ENCODE results near the gene CYB5D1. TPM values are rescaled to one million over a fixed set of nuclear protein-coding genes. Genes with fewer than 3 reads are reported as not detected.
A peak's percentile ranks its signal among the peaks of the same experiment; 100 is the strongest.

CYB5D1 gene
- total and polyA plus RNA-seq, 2 donors, result 6.9 to 12.5 TPM

DNA sequence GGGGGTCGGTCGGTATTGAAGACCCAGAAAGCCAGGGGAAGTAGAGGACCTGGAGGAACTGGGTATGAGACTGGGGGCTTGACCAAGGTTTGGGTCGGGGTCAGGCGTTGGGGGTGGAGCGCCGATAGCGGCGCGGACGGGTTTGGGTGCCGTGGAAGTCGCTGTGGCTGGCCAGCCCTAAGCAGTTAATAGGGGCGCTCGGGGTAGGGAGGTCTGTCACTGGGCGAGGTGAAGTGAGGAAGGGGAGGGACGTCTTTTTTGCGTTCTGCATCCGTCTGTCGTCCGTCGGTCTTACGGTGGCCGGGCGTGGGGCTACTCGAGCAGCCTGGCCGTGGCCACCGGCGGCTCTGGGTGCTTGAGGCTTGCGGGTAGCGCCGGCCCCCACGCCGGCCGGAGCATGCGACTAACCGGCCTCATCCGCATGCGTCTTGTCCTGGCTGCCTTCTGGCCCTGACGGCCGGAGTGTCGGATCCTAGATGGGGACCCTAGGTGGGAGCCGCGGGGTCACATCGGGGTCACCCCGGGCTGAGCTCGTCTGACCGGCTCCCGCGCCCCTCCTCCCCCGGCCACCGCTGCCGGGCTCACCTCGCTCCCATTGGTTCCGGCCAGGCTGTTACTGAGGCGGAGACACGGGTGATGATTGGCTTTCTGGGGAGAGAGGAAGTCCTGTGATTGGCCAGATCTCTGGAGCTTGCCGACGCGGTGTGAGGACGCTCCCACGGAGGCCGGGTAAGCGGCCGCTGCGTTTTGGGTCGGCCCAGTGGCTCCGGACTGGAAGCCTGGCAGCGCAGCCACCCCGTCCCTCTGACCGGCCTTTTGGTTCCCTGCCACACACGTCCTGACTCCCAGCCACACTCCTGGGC lies 13.3 kb upstream of the CYB5D1 start:
- Histone ChIP-seq H3K36me3 (ENCODE audit: insufficient read depth) (no peaks in the 10 kb centered on the region), H3K4me3 (ENCODE audit: low read depth, low read length) (peak overlapping the region; percentile 56), H3K27ac (ENCODE audit: low read depth) (peak overlapping the region; percentile 77), H3K4me1 (ENCODE audit: insufficient read depth) (no peaks in the 10 kb centered on the region)
- DNase-seq (ENCODE audit: extremely low spot score), result peak; percentile 91
- under 1% methylated on average over 71 of the region's 71 CpGs for WGBS

DNA sequence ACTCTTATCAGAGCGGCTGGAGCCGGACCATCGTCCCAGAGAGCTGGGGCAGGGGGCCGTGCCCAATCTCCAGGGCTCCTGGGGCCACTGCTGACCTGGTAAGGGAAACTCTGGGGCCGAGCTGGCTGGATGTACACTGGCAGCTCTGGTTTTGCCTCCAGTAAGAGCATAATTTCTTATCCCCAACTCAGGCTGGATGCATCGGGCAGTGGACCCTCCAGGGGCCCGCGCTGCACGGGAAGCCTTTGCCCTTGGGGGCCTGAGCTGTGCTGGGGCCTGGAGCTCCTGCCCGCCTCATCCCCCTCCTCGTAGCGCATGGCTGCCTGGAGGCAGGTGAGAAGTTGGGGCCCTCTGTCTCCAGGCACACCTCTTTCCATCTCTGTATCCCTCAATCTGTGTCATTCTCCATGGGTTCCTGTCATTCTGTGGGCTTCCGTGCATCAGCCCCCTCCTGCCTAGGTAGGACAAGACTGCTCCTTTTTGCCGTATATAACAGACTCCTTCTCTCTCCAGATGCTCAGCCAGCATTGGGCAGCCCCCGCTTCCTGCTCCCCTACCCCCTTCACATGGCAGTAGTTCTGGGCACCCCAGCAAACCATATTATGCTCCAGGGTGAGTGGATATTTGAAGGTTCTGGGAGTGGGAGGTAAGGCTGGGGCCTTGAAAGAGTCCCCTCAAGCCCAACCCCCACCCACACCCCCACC lies 12.3 kb upstream of the CYB5D1 start:
- WGBS, result 76% methylated on average over 15 of the region's 15 CpGs
- Histone ChIP-seq H3K4me1 (ENCODE audit: insufficient read depth) (no peaks in the 10 kb centered on the region), H3K4me3 (ENCODE audit: low read depth, low read length) (peak overlapping the region; percentile 56), H3K36me3 (ENCODE audit: insufficient read depth) (no peaks in the 10 kb centered on the region), H3K27ac (ENCODE audit: low read depth) (peak overlapping the region; percentile 34)
- no peak for DNase-seq (ENCODE audit: extremely low spot score)

DNA sequence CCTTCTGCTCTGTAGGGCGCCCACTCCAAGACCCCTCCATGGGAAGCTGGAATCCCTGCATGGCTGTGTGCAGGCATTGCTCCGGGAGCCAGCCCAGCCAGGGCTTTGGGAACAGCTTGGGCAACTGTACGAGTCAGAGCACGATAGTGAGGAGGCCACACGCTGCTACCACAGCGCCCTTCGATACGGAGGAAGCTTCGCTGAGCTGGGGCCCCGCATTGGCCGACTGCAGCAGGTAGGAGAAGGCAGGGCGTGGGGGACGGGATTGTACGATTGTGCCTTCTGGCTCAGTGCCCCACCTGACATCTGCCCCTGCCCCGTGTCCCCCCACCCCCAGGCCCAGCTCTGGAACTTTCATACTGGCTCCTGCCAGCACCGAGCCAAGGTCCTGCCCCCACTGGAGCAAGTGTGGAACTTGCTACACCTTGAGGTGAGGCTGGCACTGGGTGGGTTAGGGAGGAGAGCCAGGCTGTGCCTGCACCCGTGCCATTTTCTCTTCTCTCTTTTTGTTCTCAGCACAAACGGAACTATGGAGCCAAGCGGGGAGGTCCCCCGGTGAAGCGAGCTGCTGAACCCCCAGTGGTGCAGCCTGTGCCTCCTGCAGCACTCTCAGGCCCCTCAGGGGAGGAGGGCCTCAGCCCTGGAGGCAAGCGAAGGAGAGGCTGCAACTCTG lies 11.6 kb upstream of the CYB5D1 start:
- H3K4me1 ChIP-seq (ENCODE audit: insufficient read depth), result no peaks in the 10 kb centered on the region
- 87% methylated on average over 22 of the region's 22 CpGs for WGBS
- no peak overlapping the region for H3K27ac ChIP-seq (ENCODE audit: low read depth)
- H3K4me3 ChIP-seq (ENCODE audit: low read depth, low read length), result no peak overlapping the region
- no peaks in the 10 kb centered on the region for H3K36me3 ChIP-seq (ENCODE audit: insufficient read depth)
- no peak for DNase-seq (ENCODE audit: extremely low spot score)

DNA sequence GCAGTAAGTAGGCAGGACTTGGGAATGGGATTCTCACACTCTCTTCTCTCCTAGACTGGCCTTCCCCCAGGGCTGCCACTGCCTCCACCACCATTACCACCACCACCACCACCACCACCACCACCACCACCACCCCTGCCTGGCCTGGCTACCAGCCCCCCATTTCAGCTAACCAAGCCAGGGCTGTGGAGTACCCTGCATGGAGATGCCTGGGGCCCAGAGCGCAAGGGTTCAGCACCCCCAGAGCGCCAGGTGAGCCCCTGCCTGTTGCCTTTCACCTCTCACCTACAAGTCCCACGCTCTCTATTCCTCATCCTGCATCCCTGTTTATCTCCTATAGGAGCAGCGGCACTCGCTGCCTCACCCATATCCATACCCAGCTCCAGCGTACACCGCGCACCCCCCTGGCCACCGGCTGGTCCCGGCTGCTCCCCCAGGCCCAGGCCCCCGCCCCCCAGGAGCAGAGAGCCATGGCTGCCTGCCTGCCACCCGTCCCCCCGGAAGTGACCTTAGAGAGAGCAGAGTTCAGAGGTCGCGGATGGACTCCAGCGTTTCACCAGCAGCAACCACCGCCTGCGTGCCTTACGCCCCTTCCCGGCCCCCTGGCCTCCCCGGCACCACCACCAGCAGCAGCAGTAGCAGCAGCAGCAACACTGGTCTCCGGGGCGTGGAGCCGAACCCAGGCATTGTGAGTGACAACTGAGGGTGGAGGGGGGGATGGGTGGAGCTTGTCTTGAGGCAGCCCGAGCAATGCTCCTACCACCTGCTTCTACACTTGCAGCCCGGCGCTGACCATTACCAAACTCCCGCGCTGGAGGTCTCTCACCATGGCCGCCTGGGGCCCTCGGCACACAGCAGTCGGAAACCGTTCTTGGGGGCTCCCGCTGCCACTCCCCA lies 10.8 kb upstream of the CYB5D1 start:
- 85% methylated on average over 34 of the region's 34 CpGs for WGBS
- Histone ChIP-seq H3K36me3 (ENCODE audit: insufficient read depth) (no peaks in the 10 kb centered on the region), H3K4me1 (ENCODE audit: insufficient read depth) (no peaks in the 10 kb centered on the region), H3K27ac (ENCODE audit: low read depth) (no peak overlapping the region), H3K4me3 (ENCODE audit: low read depth, low read length) (no peak overlapping the region)
- DNase-seq (ENCODE audit: extremely low spot score), result no peak

DNA sequence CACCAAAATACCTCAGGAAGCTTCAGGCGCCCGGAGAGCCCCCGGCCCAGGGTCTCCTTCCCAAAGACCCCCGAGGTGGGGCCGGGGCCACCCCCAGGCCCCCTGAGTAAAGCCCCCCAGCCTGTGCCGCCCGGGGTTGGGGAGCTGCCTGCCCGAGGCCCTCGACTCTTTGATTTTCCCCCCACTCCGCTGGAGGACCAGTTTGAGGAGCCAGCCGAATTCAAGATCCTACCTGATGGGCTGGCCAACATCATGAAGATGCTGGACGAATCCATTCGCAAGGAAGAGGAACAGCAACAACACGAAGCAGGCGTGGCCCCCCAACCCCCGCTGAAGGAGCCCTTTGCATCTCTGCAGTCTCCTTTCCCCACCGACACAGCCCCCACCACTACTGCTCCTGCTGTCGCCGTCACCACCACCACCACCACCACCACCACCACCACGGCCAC lies 9.6 kb upstream of the CYB5D1 start:
- Histone ChIP-seq H3K27ac (ENCODE audit: low read depth) (no peak overlapping the region), H3K4me3 (ENCODE audit: low read depth, low read length) (no peak overlapping the region), H3K36me3 (ENCODE audit: insufficient read depth) (peaks cover under 1% of the 10 kb centered on the region), H3K4me1 (ENCODE audit: insufficient read depth) (no peaks in the 10 kb centered on the region)
- WGBS, result 85% methylated on average over 20 of the region's 20 CpGs
- DNase-seq (ENCODE audit: extremely low spot score), result no peak

DNA sequence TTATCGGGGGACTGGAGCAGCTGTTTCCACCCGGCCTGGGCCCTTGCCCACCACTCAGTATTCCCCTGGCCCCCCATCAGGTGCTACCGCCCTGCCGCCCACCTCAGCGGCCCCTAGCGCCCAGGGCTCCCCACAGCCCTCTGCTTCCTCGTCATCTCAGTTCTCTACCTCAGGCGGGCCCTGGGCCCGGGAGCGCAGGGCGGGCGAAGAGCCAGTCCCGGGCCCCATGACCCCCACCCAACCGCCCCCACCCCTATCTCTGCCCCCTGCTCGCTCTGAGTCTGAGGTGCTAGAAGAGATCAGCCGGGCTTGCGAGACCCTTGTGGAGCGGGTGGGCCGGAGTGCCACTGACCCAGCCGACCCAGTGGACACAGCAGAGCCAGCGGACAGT lies 9.1 kb upstream of the CYB5D1 start:
- 92% methylated on average over 21 of the region's 21 CpGs for WGBS
- Histone ChIP-seq H3K36me3 (ENCODE audit: insufficient read depth) (peaks cover 2% of the 10 kb centered on the region), H3K4me1 (ENCODE audit: insufficient read depth) (no peaks in the 10 kb centered on the region), H3K27ac (ENCODE audit: low read depth) (no peak overlapping the region), H3K4me3 (ENCODE audit: low read depth, low read length) (no peak overlapping the region)
- DNase-seq (ENCODE audit: extremely low spot score), result no peak

DNA sequence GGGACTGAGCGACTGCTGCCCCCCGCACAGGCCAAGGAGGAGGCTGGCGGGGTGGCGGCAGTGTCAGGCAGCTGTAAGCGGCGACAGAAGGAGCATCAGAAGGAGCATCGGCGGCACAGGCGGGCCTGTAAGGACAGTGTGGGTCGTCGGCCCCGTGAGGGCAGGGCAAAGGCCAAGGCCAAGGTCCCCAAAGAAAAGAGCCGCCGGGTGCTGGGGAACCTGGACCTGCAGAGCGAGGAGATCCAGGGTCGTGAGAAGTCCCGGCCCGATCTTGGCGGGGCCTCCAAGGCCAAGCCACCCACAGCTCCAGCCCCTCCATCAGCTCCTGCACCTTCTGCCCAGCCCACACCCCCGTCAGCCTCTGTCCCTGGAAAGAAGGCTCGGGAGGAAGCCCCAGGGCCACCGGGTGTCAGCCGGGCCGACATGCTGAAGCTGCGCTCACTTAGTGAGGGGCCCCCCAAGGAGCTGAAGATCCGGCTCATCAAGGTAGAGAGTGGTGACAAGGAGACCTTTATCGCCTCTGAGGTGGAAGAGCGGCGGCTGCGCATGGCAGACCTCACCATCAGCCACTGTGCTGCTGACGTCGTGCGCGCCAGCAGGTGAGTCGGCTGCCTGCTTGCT lies 8.6 kb upstream of the CYB5D1 start:
- Histone ChIP-seq H3K4me1 (ENCODE audit: insufficient read depth) (no peaks in the 10 kb centered on the region), H3K4me3 (ENCODE audit: low read depth, low read length) (no peak overlapping the region), H3K27ac (ENCODE audit: low read depth) (no peak overlapping the region), H3K36me3 (ENCODE audit: insufficient read depth) (peaks cover 2% of the 10 kb centered on the region)
- 85% methylated on average over 35 of the region's 35 CpGs for WGBS
- DNase-seq (ENCODE audit: extremely low spot score), result no peak

DNA sequence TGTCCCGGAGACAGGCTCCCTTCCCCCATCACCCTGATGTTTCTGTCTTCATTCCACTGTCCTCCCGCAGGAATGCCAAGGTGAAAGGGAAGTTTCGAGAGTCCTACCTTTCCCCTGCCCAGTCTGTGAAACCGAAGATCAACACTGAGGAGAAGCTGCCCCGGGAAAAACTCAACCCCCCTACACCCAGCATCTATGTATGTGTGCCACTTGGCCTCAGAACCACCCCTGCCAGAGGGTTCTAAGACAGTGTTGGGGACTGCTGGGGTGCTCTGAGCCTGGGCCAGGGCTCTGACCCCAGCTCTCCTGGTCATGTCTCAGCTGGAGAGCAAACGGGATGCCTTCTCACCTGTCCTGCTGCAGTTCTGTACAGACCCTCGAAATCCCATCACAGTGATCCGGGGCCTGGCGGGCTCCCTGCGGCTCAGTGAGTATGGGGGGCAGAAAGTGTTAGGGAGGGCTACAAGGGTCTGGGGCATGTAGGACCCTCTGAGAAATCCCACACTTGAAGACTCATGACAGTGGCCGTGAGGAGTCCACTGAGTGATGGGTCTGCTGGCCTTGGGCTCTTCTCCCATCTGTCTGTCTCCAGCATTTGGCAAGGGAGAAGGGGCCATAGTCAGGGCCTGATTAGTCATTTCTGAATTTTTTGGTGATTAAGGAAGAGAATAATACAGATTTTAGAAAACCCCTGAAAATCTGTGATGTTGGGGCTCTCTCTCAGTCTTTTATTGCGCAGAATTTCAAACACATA lies 7.9 kb upstream of the CYB5D1 start:
- no peak overlapping the region for H3K27ac ChIP-seq (ENCODE audit: low read depth)
- H3K4me1 ChIP-seq (ENCODE audit: insufficient read depth), result no peaks in the 10 kb centered on the region
- 86% methylated on average over 12 of the region's 12 CpGs for WGBS
- H3K36me3 ChIP-seq (ENCODE audit: insufficient read depth), result peaks cover 2% of the 10 kb centered on the region
- no peak for DNase-seq (ENCODE audit: extremely low spot score)
- H3K4me3 ChIP-seq (ENCODE audit: low read depth, low read length), result no peak overlapping the region

DNA sequence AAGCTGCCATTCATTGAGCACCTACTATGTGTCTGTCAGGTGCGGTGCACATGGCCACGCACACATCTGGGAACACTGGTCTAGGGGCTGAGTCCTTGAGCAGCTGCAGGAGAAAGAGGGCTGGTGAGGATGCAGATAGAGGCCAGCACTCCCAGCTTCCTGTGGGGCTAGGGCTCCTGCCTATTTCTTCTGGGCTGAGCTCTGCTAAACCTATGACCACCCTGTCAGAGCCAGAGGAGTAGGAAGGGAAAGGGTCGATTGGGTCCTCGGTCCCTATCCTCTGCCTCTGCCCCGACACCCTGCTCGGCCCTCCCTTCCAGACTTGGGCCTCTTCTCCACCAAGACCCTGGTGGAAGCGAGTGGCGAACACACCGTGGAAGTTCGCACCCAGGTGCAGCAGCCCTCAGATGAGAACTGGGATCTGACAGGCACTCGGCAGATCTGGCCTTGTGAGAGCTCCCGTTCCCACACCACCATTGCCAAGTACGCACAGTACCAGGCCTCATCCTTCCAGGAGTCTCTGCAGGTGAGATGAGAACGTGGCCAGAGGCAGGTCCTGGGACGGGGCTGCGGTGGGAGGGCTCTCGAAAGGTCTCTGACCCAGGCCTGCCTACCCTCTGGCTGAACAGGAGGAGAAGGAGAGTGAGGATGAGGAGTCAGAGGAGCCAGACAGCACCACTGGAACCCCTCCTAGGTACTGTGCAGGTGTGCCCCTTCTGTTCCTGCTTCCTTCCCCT lies 6.9 kb upstream of the CYB5D1 start:
- H3K4me1 ChIP-seq (ENCODE audit: insufficient read depth), result no peaks in the 10 kb centered on the region
- WGBS, result 89% methylated on average over 17 of the region's 17 CpGs
- DNase-seq (ENCODE audit: extremely low spot score), result no peak
- no peak overlapping the region for H3K27ac ChIP-seq (ENCODE audit: low read depth)
- peaks cover 2% of the 10 kb centered on the region for H3K36me3 ChIP-seq (ENCODE audit: insufficient read depth)
- H3K4me3 ChIP-seq (ENCODE audit: low read depth, low read length), result no peak overlapping the region

DNA sequence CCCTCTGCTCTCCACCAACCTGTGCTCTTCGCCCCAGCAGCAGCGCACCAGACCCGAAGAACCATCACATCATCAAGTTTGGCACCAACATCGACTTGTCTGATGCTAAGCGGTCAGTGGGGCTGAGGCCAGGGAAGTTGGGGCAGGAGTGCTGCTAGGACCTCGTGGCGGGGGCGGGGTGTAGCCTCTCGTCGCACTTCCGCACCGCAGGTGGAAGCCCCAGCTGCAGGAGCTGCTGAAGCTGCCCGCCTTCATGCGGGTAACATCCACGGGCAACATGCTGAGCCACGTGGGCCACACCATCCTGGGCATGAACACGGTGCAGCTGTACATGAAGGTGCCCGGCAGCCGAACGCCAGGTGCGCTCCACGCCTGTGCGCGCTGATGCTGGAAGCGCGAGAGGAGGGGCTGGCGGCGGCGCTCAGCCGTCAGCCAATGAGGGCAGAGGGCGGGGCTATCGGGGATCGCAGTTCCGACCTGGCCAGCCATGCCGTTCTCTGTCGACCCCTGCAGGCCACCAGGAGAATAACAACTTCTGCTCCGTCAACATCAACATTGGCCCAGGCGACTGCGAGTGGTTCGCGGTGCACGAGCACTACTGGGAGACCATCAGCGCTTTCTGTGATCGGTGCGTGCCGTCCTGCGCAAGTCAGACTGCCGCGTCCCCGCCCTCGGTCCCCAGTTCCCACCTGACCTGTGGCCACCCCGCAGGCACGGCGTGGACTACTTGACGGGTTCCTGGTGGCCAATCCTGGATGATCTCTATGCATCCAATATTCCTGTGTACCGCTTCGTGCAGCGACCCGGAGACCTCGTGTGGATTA lies 6.2 kb upstream of the CYB5D1 start:
- H3K4me3 ChIP-seq (ENCODE audit: low read depth, low read length), result no peak overlapping the region
- no peaks in the 10 kb centered on the region for H3K4me1 ChIP-seq (ENCODE audit: insufficient read depth)
- no peak for DNase-seq (ENCODE audit: extremely low spot score)
- WGBS, result 21% methylated on average over 60 of the region's 60 CpGs
- no peak overlapping the region for H3K27ac ChIP-seq (ENCODE audit: low read depth)
- peaks cover 2% of the 10 kb centered on the region for H3K36me3 ChIP-seq (ENCODE audit: insufficient read depth)

DNA sequence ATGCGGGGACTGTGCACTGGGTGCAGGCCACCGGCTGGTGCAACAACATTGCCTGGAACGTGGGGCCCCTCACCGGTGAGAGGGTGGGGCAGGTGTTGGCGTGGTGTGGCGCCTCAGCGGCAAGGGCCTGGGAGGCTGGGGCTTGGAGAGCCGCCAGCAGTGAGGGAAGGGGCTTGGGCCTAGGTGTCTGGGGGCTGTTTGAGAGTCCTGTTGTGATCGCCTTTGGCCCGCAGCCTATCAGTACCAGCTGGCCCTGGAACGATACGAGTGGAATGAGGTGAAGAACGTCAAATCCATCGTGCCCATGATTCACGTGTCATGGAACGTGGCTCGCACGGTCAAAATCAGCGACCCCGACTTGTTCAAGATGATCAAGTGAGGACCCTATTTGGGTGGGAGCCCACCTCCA lies 5.5 kb upstream of the CYB5D1 start:
- Histone ChIP-seq H3K4me3 (ENCODE audit: low read depth, low read length) (no peak overlapping the region), H3K36me3 (ENCODE audit: insufficient read depth) (peaks cover 2% of the 10 kb centered on the region), H3K4me1 (ENCODE audit: insufficient read depth) (no peaks in the 10 kb centered on the region), H3K27ac (ENCODE audit: low read depth) (no peak overlapping the region)
- DNase-seq (ENCODE audit: extremely low spot score), result no peak
- 76% methylated on average over 20 of the region's 20 CpGs for WGBS
